PC-3 (cell line): ENCODE data around the gene MON2. TPM values are rescaled to one million over a fixed set of nuclear protein-coding genes. Genes with fewer than 3 reads are reported as not detected.

Source experiments
- ATAC-seq: fragments of 200-7000 bp; cut with Tn5 transposase; 2 replicates; pipeline ENCODE4 v1.9.1; 2020; ENCODE audit warnings: mild to moderate bottlenecking, moderate library complexity
- BruUV-seq: library from RNA; stranded (reverse); fragments of 400-500 nt; replicated peaks from 2 replicates; lab custom pipeline; 2021; lab: Mats Ljungman, UMichigan
- CTCF ChIA-PET: fragments of 300-600 bp; sonication (Branson Sonifier 250); formaldehyde crosslinking; loops from one replicate; lab custom pipeline; 2022; ENCODE audit warnings: antibody characterized with exemption; lab: Charles Lee
- POLR2A ChIA-PET: fragments of 300-600 bp; sonication (Branson Sonifier 250); formaldehyde crosslinking; loops from one replicate; lab custom pipeline; 2022; ENCODE audit warnings: antibody characterized with exemption; ENCODE audit not compliant: unreplicated experiment; lab: Charles Lee
- DNase-seq: peaks from one replicate; pipeline ENCODE4 v3.0.0-alpha.2; 2015
- H2AFZ ChIP-seq: fragments of 300-600 bp; sonication (generic); 2 replicates; pipeline ENCODE4 v1.6.0; 2016; ENCODE audit warnings: antibody characterized with exemption, low read length
- H3F3A ChIP-seq: fragments of 300-600 bp; sonication (generic); one replicate; pipeline ENCODE4 v1.6.0; 2017; ENCODE audit warnings: antibody characterized with exemption, low read length, control low read depth, mild to moderate bottlenecking; ENCODE audit not compliant: unreplicated experiment
- H3K27ac ChIP-seq: fragments of 300-600 bp; sonication (generic); 2 replicates; pipeline ENCODE4 v1.5.1; 2016; ENCODE audit warnings: mild to moderate bottlenecking, low read length
- H3K27me3 ChIP-seq: fragments of 300-600 bp; sonication (generic); 2 replicates; pipeline ENCODE4 v1.6.1; 2016; ENCODE audit warnings: low read length, mixed read lengths
- H3K36me3 ChIP-seq: fragments of 300-600 bp; sonication (generic); 2 replicates; pipeline ENCODE4 v1.6.1; 2016; ENCODE audit warnings: low read depth, mixed run types, low read length, mixed read lengths
- H3K4me1 ChIP-seq: fragments of 300-600 bp; sonication (generic); 2 replicates; pipeline ENCODE4 v1.5.1; 2016; ENCODE audit warnings: low read length; ENCODE audit not compliant: insufficient read depth
- H3K4me2 ChIP-seq: fragments of 300-600 bp; sonication (generic); 2 replicates; pipeline ENCODE4 v1.6.0; 2016; ENCODE audit warnings: low read length
- H3K4me3 ChIP-seq: fragments of 300-600 bp; sonication (generic); 2 replicates; pipeline ENCODE4 v1.5.1; 2016; ENCODE audit warnings: mild to moderate bottlenecking, low read length, mixed read lengths
- H3K79me2 ChIP-seq: fragments of 300-600 bp; sonication (generic); 2 replicates; pipeline ENCODE4 v1.6.1; 2017; ENCODE audit warnings: low read length, mixed read lengths
- H3K9ac ChIP-seq: fragments of 300-600 bp; sonication (generic); 2 replicates; pipeline ENCODE4 v1.6.0; 2016; ENCODE audit warnings: mild to moderate bottlenecking, low read length
- H3K9me2 ChIP-seq: fragments of 300-600 bp; sonication (generic); replicated peaks from 2 replicates; pipeline ENCODE4 v1.6.1; 2016; ENCODE audit warnings: mixed run types, low read length, mixed read lengths
- H3K9me3 ChIP-seq: fragments of 300-600 bp; sonication (generic); 2 replicates; pipeline ENCODE4 v1.6.1; 2016; ENCODE audit warnings: low read length, mixed read lengths
- H4K20me1 ChIP-seq: fragments of 300-600 bp; sonication (generic); 2 replicates; pipeline ENCODE4 v1.6.1; 2016; ENCODE audit warnings: low read length, mixed read lengths
- CTCF ChIP-seq: fragments of 300-600 bp; sonication (generic); conservative IDR thresholded peaks from 2 replicates; pipeline ENCODE4 v1.5.1; 2017; ENCODE audit warnings: antibody characterized with exemption, low read depth, mild to moderate bottlenecking, low read length
- EZH2 ChIP-seq: fragments of 300-600 bp; sonication (generic); IDR thresholded peaks from one replicate; pipeline ENCODE4 v1.6.1; 2017; ENCODE audit warnings: antibody characterized with exemption, mild to moderate bottlenecking, low read length; ENCODE audit not compliant: unreplicated experiment
- EZH2phosphoT487 ChIP-seq: fragments of 300-600 bp; sonication (generic); IDR thresholded peaks from 2 replicates; pipeline ENCODE4 v1.6.1; 2018; ENCODE audit warnings: mild to moderate bottlenecking, antibody characterized with exemption, low read length, borderline replicate concordance
- intact Hi-C: fragments of 100-400 bp; cut with micrococcal nuclease; formaldehyde crosslinking; loops from 2 replicates; pipeline ENCODE4 v1.9.0; 2023
- total RNA-seq: library from RNA; depleted of rRNA; stranded (reverse); fragments of >200 nt; gene quantifications from 2 replicates; pipeline ENCODE4 v1.2.3, GENCODE V29; 2014

MON2 gene
- total RNA-seq, 1 experiment from 2014 or later: 19.1 TPM

GRCh38 chr12:62642486-62642885, 175.9 kb downstream of the MON2 start:
- Histone ChIP-seq H3K9ac (no peak overlapping the region), H3F3A (no peaks in the 10 kb centered on the region), H3K79me2 (no peaks in the 10 kb centered on the region), H3K27me3 (no peaks in the 10 kb centered on the region), H3K36me3 (no peaks in the 10 kb centered on the region), H3K4me3 (no peak overlapping the region), H3K9me3 (no peaks in the 10 kb centered on the region), H4K20me1 (no peaks in the 10 kb centered on the region), H3K9me2 (no peaks in the 10 kb centered on the region), H3K4me1 (peaks cover 16% of the 10 kb centered on the region), H3K4me2 (no peak overlapping the region), H3K27ac (no peak overlapping the region), H2AFZ (no peak overlapping the region)
- no TSS peak for BruUV-seq
- DNase-seq (no peak), ATAC-seq (no peak)
- ChIA-PET CTCF (interaction anchor here (0.7 kb wide), 1 partner anchor 427 kb away, joined by 4 read pairs; no protein-coding TSS in a partner anchor), POLR2A (interaction anchor here (0.6 kb wide), 1 partner anchor 207 kb away, joined by 5 read pairs; no protein-coding TSS in a partner anchor)
- intact Hi-C loops: no loop called here
- no peak for TF ChIP-seq EZH2phosphoT487
- no peak for TF ChIP-seq CTCF
- TF ChIP-seq EZH2: no peak

GRCh38 chr12:62643486-62643885, 176.9 kb downstream of the MON2 start:
- ChIA-PET CTCF (no interaction called here), POLR2A (no interaction called here)
- H2AFZ ChIP-seq: no peak overlapping the region
- H3K9me2 ChIP-seq: no peaks in the 10 kb centered on the region
- no peak overlapping the region for H3K4me3 ChIP-seq
- H3K9ac ChIP-seq: no peak overlapping the region
- H3K4me2 ChIP-seq: no peak overlapping the region
- peaks cover 16% of the 10 kb centered on the region for H3K4me1 ChIP-seq
- TF ChIP-seq EZH2 (no peak), CTCF (no peak), EZH2phosphoT487 (no peak)
- H4K20me1 ChIP-seq: no peaks in the 10 kb centered on the region
- no peaks in the 10 kb centered on the region for H3K27me3 ChIP-seq
- H3K27ac ChIP-seq: no peak overlapping the region
- DNase-seq: no peak
- H3K79me2 ChIP-seq: no peaks in the 10 kb centered on the region
- no peaks in the 10 kb centered on the region for H3F3A ChIP-seq
- no TSS peak for BruUV-seq
- intact Hi-C loops: no loop called here
- no peak for ATAC-seq
- H3K9me3 ChIP-seq: no peaks in the 10 kb centered on the region
- no peaks in the 10 kb centered on the region; the same call in 1 of the 2 replicates for H3K36me3 ChIP-seq

- Histone ChIP-seq H3K4me2 (no peak overlapping the region), H3K27me3 (no peaks in the 10 kb centered on the region), H3K9me3 (no peaks in the 10 kb centered on the region), H3K79me2 (no peaks in the 10 kb centered on the region), H4K20me1 (no peaks in the 10 kb centered on the region), H3K9me2 (no peaks in the 10 kb centered on the region), H3K4me1 (0 out of 2 replicates have a peak, but pooled peaks cover under 1% of the 10 kb centered on the region), H3K36me3 (no peaks in the 10 kb centered on the region; the same call in 1 of the 2 replicates), H3K4me3 (no peak overlapping the region), H2AFZ (no peak overlapping the region), H3K27ac (no peak overlapping the region), H3K9ac (no peak overlapping the region), H3F3A (no peaks in the 10 kb centered on the region)
- DNase-seq: no peak
- POLR2A ChIA-PET: no interaction called here
- ATAC-seq: no peak
- TF ChIP-seq EZH2: no peak
- TF ChIP-seq CTCF: no peak
- no peak for TF ChIP-seq EZH2phosphoT487
- CTCF ChIA-PET: no interaction called here
- BruUV-seq: no TSS peak
- intact Hi-C loops: no loop called here
Measured at GRCh38 chr12:62646566-62646965, 179.9 kb downstream of the MON2 start.
